ENCODE results near the gene M1AP. TPM values are rescaled to one million over a fixed set of nuclear protein-coding genes. Genes with fewer than 3 reads are reported as not detected.
A peak's percentile ranks its signal among the peaks of the same experiment; 100 is the strongest.

The M1AP gene
- total and polyA plus RNA-seq, 4 experiments from 2014 or later = 0.47 TPM; not detected in 3

DNA sequence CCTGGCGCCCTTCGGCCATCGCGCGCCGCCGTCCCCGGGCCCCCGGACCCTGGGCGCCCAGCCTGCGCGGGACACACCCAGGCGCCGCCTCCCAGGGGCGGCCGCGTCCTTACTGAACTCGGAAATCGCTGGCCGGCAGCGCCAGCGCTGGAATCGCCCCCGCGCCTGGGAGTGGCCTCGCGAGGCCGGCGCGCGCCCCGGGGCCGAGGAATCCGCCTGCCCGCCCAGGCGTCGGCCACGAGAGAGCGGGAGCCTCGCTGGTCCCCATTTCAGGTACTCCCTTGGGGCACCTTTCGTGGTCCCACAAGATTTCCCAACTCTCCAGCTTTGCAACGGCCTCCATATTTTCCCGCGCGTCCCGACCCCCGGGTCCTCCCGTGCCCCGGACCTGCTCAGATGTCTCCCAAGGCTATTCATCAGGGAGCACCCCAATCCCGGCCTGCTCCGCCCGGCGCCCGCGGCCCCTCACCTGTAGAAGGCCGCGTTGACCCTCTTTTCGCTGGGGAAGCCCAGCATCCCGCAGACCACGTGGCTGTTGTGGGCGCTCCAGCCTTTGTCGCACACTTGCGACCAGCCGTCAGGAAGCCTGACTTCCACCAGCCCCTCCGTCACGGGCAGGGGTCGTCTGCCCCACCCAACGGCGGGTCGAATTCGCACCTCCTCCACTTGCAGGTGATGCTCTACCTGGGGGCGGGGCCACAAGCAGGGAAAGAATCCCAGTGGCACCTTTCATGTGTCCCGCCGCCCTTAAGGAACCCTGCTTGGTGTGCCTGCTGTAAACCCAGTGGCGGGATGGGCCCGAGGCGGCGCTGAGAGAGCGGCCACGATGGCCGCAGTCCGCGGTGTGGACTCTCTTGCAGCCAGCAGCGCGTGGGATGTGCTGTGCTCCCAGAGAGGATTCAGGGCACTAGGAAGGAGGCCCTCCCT is 99.0 kb downstream of the M1AP start:
- H3K9me3 ChIP-seq (ENCODE audit: control insufficient read depth in 1 of 2, low read length in 2 of 2) = no peaks in the 10 kb centered on the region
- intact Hi-C loops (cut with micrococcal nuclease) = no loop called here
- Mint-ChIP-seq H3K36me3 (peaks cover 0 to 2% of the 10 kb centered on the region in 2 donors), H3K4me1 (peaks cover 7 to 22% (median 15%) of the 10 kb centered on the region in 4 donors), H3K4me3 (peak overlapping the region; percentile 38 to 82 (median 52)), H3K9me3 (no peaks in the 10 kb centered on the region), H3K27ac (no peak overlapping the region), H3K27me3 (peaks cover 26 to 46% of the 10 kb centered on the region in 2 donors)
- no peaks in the 10 kb centered on the region for H3K36me3 ChIP-seq (ENCODE audit: insufficient read depth, low read length)
- peaks cover 30% of the 10 kb centered on the region for H3K27me3 ChIP-seq (ENCODE audit: insufficient read depth, low read length)
- H3K4me3 ChIP-seq (ENCODE audit: low read length in 2 of 2) = peak overlapping the region in 1 of 2 donors; percentile 20
- CTCF ChIA-PET (ENCODE audit: partially characterized antibody) = interaction anchor here (1.0 kb wide), 1 partner anchor 16 kb away, joined by 3 read pairs; no protein-coding TSS in a partner anchor
- POLR2A ChIA-PET (ENCODE audit: partially characterized antibody) = no interaction called here
- H3K4me1 ChIP-seq (ENCODE audit: insufficient read depth, low read length) = peaks cover 20% of the 10 kb centered on the region
- no peak overlapping the region for H3K27ac ChIP-seq (ENCODE audit: low read depth, low read length)
- no peak for DNase-seq

GRCh38 chr2:74548285-74548899 is 99.7 kb downstream of the M1AP start:
- H3K4me3 ChIP-seq (ENCODE audit: low read length in 2 of 2) = no peak overlapping the region

DNA sequence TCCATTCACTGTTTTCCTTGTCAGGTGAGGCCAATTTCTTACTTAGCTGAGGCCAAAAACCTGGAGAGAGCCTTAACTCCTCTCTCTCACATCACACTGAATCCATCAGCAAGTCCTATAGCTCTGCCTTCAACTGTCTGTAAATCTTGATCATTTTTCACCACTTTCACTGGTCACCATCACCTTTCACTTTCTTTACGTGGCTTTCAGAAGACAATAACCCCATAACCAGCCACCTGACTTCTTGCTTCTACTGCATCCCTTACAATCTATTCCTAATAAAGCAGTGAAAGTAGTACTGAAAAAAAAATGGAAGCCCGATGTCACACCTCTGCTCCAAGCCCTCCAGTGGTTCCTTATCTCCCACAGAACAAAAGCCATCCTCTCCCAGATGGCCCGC is 102.1 kb downstream of the M1AP start:
- Histone ChIP-seq H3K4me3 (ENCODE audit: low read length in 2 of 2) (no peak overlapping the region), H3K27ac (ENCODE audit: low read depth, low read length) (no peak overlapping the region), H3K4me1 (ENCODE audit: insufficient read depth, low read length) (peaks cover 13% of the 10 kb centered on the region), H3K36me3 (ENCODE audit: insufficient read depth, low read length) (no peaks in the 10 kb centered on the region), H3K9me3 (ENCODE audit: control insufficient read depth in 1 of 2, low read length in 2 of 2) (no peaks in the 10 kb centered on the region), H3K27me3 (ENCODE audit: insufficient read depth, low read length) (peaks cover 30% of the 10 kb centered on the region)
- Mint-ChIP-seq H3K36me3 (no peaks in the 10 kb centered on the region), H3K27me3 (peaks cover 32 to 43% of the 10 kb centered on the region in 2 donors), H3K27ac (no peak overlapping the region), H3K9me3 (no peaks in the 10 kb centered on the region), H3K4me3 (no peak overlapping the region), H3K4me1 (peaks cover 3 to 13% (median 10%) of the 10 kb centered on the region in 4 donors)
- ChIA-PET POLR2A (ENCODE audit: partially characterized antibody) (no interaction called here), CTCF (ENCODE audit: partially characterized antibody) (interaction anchor here (0.9 to 3.2 kb wide), 4 partner anchors 16 to 211 kb away, joined by 3 to 11 read pairs (median 3); partner anchors contain the start of genes CCDC142, HTRA2 and TTC31)
- intact Hi-C loops (cut with micrococcal nuclease) = no loop called here
- DNase-seq = no peak

More at GRCh38 chr2:74548285-74548899, 99.7 kb downstream of the M1AP start:
- peaks cover 13% of the 10 kb centered on the region for H3K4me1 ChIP-seq (ENCODE audit: insufficient read depth, low read length)
- intact Hi-C loops (cut with micrococcal nuclease) = no loop called here
- no peaks in the 10 kb centered on the region for H3K36me3 Mint-ChIP-seq
- no peak overlapping the region for H3K27ac Mint-ChIP-seq
- H3K27ac ChIP-seq (ENCODE audit: low read depth, low read length) = no peak overlapping the region
- H3K36me3 ChIP-seq (ENCODE audit: insufficient read depth, low read length) = no peaks in the 10 kb centered on the region
- H3K27me3 ChIP-seq (ENCODE audit: insufficient read depth, low read length) = peaks cover 30% of the 10 kb centered on the region
- DNase-seq = no peak
- H3K9me3 Mint-ChIP-seq = no peaks in the 10 kb centered on the region
- ChIA-PET POLR2A (ENCODE audit: partially characterized antibody) (no interaction called here), CTCF (ENCODE audit: partially characterized antibody) (interaction anchor here (1.0 kb wide), 1 partner anchor 15 kb away, joined by 3 read pairs; no protein-coding TSS in a partner anchor)
- H3K27me3 Mint-ChIP-seq = peaks cover 26 to 46% of the 10 kb centered on the region in 2 donors
- H3K4me3 Mint-ChIP-seq = peak overlapping the region; percentile 50 to 85 (median 74)
- H3K9me3 ChIP-seq (ENCODE audit: control insufficient read depth in 1 of 2, low read length in 2 of 2) = no peaks in the 10 kb centered on the region
- H3K4me1 Mint-ChIP-seq = peaks cover 7 to 19% (median 12%) of the 10 kb centered on the region in 4 donors

DNA sequence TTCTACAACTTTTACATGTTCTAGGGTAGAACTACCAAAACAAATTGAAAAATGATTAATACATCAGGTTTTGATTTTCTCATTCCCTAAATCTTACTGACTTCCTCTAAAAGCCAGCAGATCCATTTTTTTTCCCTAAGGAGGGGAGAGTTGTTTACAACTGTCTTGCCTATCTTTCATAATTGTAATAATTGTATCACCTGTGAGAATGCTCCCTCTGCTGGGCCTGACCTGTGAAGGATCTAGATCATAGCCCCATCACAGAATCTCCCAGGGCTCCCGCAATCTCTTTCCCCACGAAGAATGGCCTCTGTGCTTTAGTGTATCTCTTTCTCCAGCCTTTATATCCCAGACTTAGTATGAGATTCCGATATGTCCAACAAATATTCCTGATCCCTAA is 103.5 kb downstream of the M1AP start:
- Mint-ChIP-seq H3K9me3 (no peaks in the 10 kb centered on the region), H3K27ac (no peak overlapping the region), H3K4me3 (no peak overlapping the region), H3K36me3 (no peaks in the 10 kb centered on the region), H3K4me1 (peaks cover 3 to 12% (median 6%) of the 10 kb centered on the region in 4 donors), H3K27me3 (peaks cover 26 to 36% of the 10 kb centered on the region in 2 donors)
- DNase-seq = no peak
- no peaks in the 10 kb centered on the region for H3K36me3 ChIP-seq (ENCODE audit: insufficient read depth, low read length)
- peaks cover 20% of the 10 kb centered on the region for H3K27me3 ChIP-seq (ENCODE audit: insufficient read depth, low read length)
- H3K9me3 ChIP-seq (ENCODE audit: control insufficient read depth in 1 of 2, low read length in 2 of 2) = no peaks in the 10 kb centered on the region
- H3K27ac ChIP-seq (ENCODE audit: low read depth, low read length) = no peak overlapping the region
- H3K4me1 ChIP-seq (ENCODE audit: insufficient read depth, low read length) = peaks cover 12% of the 10 kb centered on the region
- H3K4me3 ChIP-seq (ENCODE audit: low read length in 2 of 2) = no peak overlapping the region
- intact Hi-C loops (cut with micrococcal nuclease) = loop anchor here (1.0 kb wide), 1 partner anchor 61 kb away; the partner anchor contains the start of gene TTC31
- ChIA-PET POLR2A (ENCODE audit: partially characterized antibody) (interaction anchor here (1.2 to 1.3 kb wide), 2 partner anchors 15 to 87 kb away, joined by 4 read pairs; partner anchors contain the start of genes AUP1, HTRA2 and WBP1), CTCF (ENCODE audit: partially characterized antibody) (interaction anchor here (0.8 to 3.2 kb wide), 10 partner anchors 10 to 722 kb away, joined by 3 to 11 read pairs (median 3); partner anchors contain the start of genes CCDC142, HTRA2 and TTC31)

- Histone ChIP-seq H3K9me3 (ENCODE audit: control insufficient read depth in 1 of 2, low read length in 2 of 2) (no peaks in the 10 kb centered on the region), H3K36me3 (ENCODE audit: insufficient read depth, low read length) (no peaks in the 10 kb centered on the region), H3K27ac (ENCODE audit: low read depth, low read length) (no peak overlapping the region), H3K27me3 (ENCODE audit: insufficient read depth, low read length) (peaks cover 6% of the 10 kb centered on the region), H3K4me3 (ENCODE audit: low read length in 2 of 2) (no peak overlapping the region), H3K4me1 (ENCODE audit: insufficient read depth, low read length) (no peaks in the 10 kb centered on the region)
- ChIA-PET CTCF (ENCODE audit: partially characterized antibody) (no interaction called here), POLR2A (ENCODE audit: partially characterized antibody) (no interaction called here)
- Mint-ChIP-seq H3K4me3 (no peak overlapping the region), H3K27ac (no peak overlapping the region), H3K27me3 (peaks cover 26 to 40% of the 10 kb centered on the region in 2 donors), H3K9me3 (no peaks in the 10 kb centered on the region), H3K36me3 (no peaks in the 10 kb centered on the region), H3K4me1 (peaks cover 0 to 2% (median under 1%) of the 10 kb centered on the region in 4 donors)
- intact Hi-C loops (cut with micrococcal nuclease) = no loop called here
- DNase-seq = no peak
Observed at GRCh38 chr2:74542978-74543377, 105.2 kb downstream of the M1AP start.

GRCh38 chr2:74540291-74540690 is 107.8 kb downstream of the M1AP start:
- H3K27me3 ChIP-seq (ENCODE audit: insufficient read depth, low read length) = no peaks in the 10 kb centered on the region
- POLR2A ChIA-PET (ENCODE audit: partially characterized antibody) = interaction anchor here (1.1 kb wide), 1 partner anchor 57 kb away, joined by 3 read pairs; the partner anchor contains the start of genes CCDC142 and TTC31
- H3K36me3 ChIP-seq (ENCODE audit: insufficient read depth, low read length) = no peaks in the 10 kb centered on the region
- CTCF ChIA-PET (ENCODE audit: partially characterized antibody) = no interaction called here
- no peaks in the 10 kb centered on the region for H3K9me3 Mint-ChIP-seq
- intact Hi-C loops (cut with micrococcal nuclease) = no loop called here
- peaks cover 23 to 37% of the 10 kb centered on the region in 2 donors for H3K27me3 Mint-ChIP-seq
- H3K4me1 Mint-ChIP-seq = peaks cover 0 to 1% (median 0%) of the 10 kb centered on the region in 4 donors
- H3K27ac Mint-ChIP-seq = no peak overlapping the region
- no peaks in the 10 kb centered on the region for H3K36me3 Mint-ChIP-seq
- no peak overlapping the region for H3K4me3 ChIP-seq (ENCODE audit: low read length in 2 of 2)
- no peak overlapping the region for H3K4me3 Mint-ChIP-seq
- H3K27ac ChIP-seq (ENCODE audit: low read depth, low read length) = no peak overlapping the region
- no peaks in the 10 kb centered on the region for H3K4me1 ChIP-seq (ENCODE audit: insufficient read depth, low read length)
- DNase-seq = no peak
- no peaks in the 10 kb centered on the region for H3K9me3 ChIP-seq (ENCODE audit: control insufficient read depth in 1 of 2, low read length in 2 of 2)
